GM19238 (cell line): ENCODE data around the gene PARD3.
"Not testable (repeated sequence)": the region's sequence is repeated elsewhere in the genome, so short reads cannot be mapped to it uniquely, and the experiment has no call there.

ENCODE experiments used
- DNase-seq: peaks from one replicate; pipeline ENCODE4 v3.0.0; 2011; ENCODE audit warnings: low spot score; ENCODE audit not compliant: insufficient read length

Gene PARD3

GRCh38 chr10:34281661-34282582 lies 533.2 kb downstream of the PARD3 start:
- DNase-seq, result no peak

- DNase-seq, result no peak
Measured at GRCh38 chr10:34280599-34281374, 534.3 kb downstream of the PARD3 start.

DNA sequence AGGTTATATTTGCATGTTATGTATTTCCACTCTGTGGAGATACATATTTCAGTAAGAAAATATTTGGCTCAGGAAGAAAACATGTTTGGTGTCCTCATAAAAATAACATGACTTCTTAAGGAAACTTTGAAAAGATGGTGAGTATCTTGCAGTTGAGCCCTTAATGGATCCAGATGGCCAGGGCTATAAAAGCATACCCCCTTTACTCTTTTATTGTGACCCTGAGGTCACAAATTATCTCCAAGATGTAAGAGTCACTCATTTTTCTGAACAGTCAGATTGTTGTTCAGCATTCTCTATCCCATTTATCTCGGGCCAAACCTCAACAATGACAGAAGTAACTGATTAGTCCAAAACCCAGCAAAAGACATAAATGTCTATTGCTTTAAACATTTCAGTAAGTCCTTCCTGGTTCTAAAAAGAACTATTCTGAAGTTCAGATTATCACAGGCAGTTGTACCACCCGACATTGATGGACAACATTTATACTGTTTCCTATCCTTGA lies 539.4 kb downstream of the PARD3 start:
- DNase-seq, result no peak

DNA sequence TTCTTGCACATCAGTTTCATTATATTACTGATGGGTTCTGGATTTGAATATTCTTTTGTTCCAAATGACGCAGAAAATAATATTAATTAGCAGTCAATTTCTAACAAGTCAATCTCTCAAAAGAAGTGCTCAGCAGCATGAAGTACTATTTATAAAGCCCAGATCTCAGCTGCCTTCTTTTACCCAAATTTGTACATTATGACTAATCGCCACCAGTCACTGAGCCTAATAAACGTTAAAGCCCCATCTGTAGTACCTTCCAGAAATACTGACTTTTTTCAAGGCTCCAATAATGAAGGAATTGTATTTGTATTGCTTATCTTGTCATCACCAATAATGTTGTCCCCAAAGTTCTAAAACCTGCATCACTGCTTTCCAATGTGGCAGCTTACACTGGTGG lies 540.2 kb downstream of the PARD3 start:
- DNase-seq, result no peak

DNA sequence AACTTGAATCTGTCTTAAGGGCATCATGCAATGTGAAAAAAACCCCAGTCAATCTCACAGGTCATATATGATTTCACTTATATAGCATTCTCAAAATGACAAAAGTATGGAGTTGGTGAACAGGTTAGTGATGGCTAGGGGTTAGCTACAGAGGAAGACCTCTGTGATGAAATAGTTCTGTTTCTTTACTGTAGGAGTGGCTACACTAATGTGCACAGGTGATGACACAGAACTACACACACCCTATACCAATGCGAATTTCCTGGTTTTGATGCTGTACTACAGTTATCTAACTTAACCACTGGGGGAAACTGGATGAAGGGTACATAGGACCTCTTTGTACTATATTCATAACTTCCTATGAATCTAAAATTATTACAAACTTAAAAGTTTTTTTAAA lies 541.8 kb downstream of the PARD3 start:
- no peak for DNase-seq

DNA sequence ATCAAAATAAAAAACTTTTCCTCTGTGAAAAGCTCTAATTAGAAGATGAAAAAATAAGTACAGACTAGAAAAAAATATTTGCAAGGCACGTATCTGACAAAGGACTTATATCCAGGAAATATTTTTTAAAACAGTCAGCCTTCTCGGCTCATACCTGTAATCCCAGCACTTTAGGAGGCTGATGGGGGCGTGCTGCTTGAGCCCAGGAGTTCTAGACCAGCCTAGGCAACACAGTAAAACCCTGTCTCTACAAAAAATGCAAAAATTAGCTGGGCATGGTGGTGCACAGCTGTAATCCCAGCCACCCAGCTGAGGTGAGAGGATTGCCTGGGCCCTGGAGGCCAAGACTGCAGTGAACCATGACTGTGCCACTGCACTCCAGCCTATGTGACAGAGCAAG lies 542.8 kb downstream of the PARD3 start:
- DNase-seq, result no peak

DNA sequence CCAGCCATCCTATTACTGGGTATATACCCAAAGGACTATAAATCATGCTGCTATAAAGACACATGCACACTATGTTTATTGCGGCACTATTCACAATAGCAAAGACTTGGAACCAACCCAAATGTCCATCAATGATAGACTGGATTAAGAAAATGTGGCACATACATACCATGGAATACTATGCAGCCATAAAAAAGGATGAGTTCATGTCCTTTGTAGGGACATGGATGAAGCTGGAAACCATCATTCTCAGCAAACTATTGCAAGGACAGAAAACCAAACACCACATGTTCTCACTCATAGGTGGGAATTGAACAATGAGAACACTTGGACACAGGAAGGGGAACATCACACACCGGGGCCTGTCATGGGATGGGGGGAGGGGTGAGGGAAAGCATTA lies 546.7 kb downstream of the PARD3 start:
- DNase-seq, result not testable (repeated sequence)

- no peak for DNase-seq
Measured at GRCh38 chr10:34262985-34263384, 552.1 kb downstream of the PARD3 start.

DNA sequence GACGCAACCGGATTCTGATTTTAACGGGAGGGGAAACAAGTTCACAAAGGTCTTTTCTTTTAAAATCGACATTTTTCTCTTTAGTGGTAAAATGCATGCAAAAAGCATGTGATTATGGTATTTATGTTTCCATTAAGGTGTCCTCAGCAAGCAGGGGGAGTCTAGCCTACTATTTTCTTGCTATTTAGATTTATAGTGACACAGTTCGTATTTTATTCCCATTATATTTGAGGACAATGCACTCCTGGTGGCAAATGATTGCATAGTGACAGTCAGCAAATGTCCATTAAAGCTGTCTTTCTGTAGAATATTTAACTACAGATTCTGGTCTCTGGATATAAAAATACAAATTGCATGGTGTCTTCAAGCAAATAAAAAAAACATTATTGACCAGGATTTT lies 554.2 kb downstream of the PARD3 start:
- DNase-seq, result no peak

GRCh38 chr10:34256216-34256615 lies 558.9 kb downstream of the PARD3 start:
- DNase-seq, result no peak

GRCh38 chr10:34255035-34255434 lies 560.1 kb downstream of the PARD3 start:
- no peak for DNase-seq

DNA sequence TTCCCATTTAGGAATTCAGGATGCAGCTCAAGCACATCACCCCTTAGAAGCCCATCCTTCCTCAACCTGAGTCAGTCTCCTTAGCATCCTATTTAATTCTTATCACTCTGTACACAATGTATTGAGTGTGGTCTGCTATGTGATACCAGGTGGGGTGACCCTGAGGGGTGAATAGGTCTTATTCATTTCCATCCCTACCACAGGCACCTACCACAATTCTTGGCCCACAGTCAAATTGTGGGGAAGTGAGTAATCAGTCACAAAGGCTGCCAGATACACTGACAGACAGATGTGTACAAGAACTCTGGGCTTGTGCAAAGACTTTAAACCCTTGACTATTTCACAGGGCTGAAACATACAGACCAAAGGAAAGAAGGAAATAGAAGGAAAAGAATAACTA lies 560.5 kb downstream of the PARD3 start:
- DNase-seq, result no peak

DNA sequence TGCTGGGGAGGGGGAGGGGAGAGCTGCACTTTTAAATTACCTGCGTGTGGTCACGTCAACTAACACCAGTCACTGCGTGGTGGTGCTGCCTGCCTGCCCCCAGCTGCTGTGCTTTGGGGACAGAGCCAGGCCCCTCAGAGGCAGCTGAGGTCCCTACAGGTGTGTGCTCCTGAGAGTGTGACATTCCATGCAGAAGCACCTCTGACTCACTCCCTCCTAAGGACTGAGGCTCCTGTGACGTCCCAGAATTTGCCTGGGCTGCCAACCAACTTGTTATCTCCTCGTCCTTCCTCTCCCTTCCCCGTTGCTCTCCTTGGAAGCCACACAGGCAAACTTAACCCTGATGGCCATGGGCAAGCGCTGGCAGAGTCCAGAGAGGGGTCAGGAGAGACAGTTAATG lies 563.0 kb downstream of the PARD3 start:
- no peak for DNase-seq

- DNase-seq, result no peak
Measured at GRCh38 chr10:34251177-34251576, 563.9 kb downstream of the PARD3 start.

GRCh38 chr10:34250722-34251121 lies 564.4 kb downstream of the PARD3 start:
- DNase-seq, result no peak

DNA sequence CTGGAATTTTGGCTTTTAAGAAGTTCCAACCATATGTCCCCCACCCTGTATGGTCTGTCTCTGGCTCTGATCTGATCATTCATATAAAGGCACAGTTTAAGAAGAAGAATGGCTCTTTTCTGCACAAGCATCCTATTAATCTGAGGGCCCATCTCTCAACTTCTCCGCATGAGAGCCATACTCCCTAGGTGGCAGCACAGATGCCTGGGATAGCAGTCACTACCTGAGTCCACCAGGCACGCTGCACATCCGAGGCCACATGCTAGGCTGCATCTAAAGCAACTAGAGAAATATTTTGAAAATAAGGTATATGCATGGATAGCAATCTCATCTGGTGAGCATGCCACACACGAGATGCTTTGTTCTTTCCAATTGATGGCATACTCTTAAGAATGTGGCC lies 565.5 kb downstream of the PARD3 start:
- DNase-seq, result no peak

GRCh38 chr10:34247560-34247959 lies 567.5 kb downstream of the PARD3 start:
- no peak for DNase-seq

DNA sequence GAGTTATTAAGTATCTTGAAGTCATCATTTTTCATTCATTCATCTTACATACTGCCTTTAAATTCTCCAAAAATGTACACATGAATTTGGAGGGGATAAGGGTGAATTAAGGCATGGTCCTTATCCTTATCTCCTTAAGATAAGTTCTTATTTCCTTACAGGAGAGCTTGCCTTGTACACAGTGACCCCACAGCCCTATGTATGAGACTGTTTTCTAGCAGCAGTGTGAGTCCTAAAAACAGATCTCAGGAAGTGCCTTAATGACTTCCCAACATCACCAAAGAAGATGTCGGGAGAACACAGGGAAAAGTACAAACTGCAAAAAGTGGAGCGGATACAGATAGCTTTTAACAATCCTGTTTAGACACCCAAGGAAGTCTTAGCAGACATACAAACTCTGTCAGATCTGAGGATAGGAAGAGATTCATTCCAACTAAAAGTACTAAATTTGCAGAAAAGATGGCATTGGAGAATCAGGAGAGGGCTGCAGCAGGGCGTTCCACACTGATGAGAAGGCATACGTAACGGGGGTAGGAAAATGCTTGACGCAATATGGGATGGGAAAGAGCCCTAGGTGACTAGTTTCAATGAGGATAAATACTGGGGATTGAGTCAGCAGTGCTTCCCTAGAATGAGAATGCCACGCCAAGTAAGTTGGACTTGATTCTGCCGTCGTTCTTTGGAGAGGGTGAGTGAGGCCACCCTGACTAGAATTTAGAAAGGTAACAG lies 570.2 kb downstream of the PARD3 start:
- no peak for DNase-seq

GRCh38 chr10:34241226-34242000 lies 573.7 kb downstream of the PARD3 start:
- DNase-seq, result no peak

DNA sequence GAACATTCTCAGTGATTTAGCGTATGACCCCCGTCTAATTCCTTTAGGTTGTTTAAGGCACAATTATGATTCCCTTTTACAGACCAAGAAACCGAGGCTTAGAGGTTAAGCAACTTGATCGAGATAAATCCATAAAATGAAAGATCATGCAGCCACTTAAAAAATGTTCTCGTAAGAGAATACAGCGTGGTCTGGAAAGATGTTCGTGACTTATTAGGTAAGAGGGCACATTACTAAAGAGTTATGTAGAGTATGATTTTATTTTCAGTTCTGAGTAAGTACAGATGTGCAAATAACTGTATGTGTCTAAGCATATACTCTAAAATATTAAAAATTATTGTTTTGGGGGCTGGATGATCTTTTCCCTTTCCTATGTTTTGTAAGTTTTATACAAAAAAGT lies 575.1 kb downstream of the PARD3 start:
- no peak for DNase-seq

GRCh38 chr10:34237898-34238455 lies 577.1 kb downstream of the PARD3 start:
- no peak for DNase-seq
